Right lobe of liver (tissue), 4 donors: ENCODE measurements around the gene STK11IP.

Experiments
- POLR2A ChIP-seq: fragments of 450-650 bp; IDR thresholded peaks from one replicate; pipeline ENCODE4 v1.6.1; 2017; ENCODE audit warnings: antibody characterized with exemption, mild to moderate bottlenecking
- TF ChIP-seq, protein P1 (sequence below), 4 donors: fragments of 200-600 bp in 3 of 4; fragments of 450-650 bp in 1 of 4; IDR thresholded peaks; one replicate each; pipeline versions ENCODE4 v1.5.1 to v1.8.0; 2016 to 2022; ENCODE audit warnings: antibody characterized with exemption in 4 of 4, mild to moderate bottlenecking in 2 of 4
- donor health status: DM: no; HTN: no; CAD: no.
- donor health status: DM: no; HTN: no; CAD: no.
- donor health status: DM: no; HTN: yes; CAD: no.

DNA sequence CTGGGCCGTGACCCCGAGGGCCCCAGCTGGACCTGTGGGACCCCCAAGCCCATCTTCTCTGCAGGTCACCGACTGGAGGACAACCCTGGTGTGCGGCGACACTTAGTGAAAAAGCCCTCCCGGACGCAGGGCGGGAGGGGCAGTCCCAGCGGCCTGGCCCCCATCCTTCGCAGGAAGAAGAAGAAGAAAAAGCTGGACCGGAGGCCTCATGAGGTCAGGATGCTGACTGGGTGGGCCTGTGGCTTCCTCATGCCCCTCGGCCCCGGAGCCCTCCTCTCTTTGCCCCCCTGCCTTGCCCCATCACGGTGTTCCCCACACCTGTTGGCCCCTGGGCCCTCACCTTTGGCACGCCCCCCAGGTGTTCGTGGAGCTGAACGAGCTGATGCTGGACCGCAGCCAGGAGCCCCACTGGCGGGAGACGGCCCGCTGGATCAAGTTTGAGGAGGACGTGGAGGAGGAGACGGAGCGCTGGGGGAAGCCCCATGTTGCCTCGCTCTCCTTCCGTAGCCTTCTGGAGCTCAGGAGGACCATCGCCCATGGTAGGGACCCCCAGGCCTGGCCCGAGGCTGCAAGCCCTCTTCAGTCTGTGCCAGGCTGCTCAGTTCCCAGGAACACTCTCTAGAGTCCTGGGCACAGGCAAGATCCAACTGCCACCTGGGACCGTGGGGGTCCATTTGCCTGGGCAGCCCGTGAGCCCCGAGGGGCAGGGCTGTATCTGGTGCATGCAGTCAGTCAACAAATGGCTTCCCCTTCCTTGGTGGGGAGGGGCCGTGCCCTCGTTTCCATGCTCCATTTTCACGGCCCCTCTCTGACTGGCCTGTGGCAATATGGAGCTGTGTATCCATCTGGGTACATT, 34.5 kb downstream of the STK11IP start:
- TF ChIP-seq, protein P1, sequence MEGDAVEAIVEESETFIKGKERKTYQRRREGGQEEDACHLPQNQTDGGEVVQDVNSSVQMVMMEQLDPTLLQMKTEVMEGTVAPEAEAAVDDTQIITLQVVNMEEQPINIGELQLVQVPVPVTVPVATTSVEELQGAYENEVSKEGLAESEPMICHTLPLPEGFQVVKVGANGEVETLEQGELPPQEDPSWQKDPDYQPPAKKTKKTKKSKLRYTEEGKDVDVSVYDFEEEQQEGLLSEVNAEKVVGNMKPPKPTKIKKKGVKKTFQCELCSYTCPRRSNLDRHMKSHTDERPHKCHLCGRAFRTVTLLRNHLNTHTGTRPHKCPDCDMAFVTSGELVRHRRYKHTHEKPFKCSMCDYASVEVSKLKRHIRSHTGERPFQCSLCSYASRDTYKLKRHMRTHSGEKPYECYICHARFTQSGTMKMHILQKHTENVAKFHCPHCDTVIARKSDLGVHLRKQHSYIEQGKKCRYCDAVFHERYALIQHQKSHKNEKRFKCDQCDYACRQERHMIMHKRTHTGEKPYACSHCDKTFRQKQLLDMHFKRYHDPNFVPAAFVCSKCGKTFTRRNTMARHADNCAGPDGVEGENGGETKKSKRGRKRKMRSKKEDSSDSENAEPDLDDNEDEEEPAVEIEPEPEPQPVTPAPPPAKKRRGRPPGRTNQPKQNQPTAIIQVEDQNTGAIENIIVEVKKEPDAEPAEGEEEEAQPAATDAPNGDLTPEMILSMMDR (IDR thresholded peaks at IDR 0.05), result no peak
- TF ChIP-seq POLR2A, result no peak
